IPS DF 4.7 (cell line): ENCODE results near the gene HAPSTR1.

ENCODE experiments used
- DNase-seq: peaks from one replicate; pipeline ENCODE4 v3.0.0-alpha.2; 2013; ENCODE audit warnings: low spot score; ENCODE audit errors: extremely low read depth

HAPSTR1 gene

GRCh38 chr16:9123401-9123800 lies 32.0 kb downstream of the HAPSTR1 start:
- DNase-seq, result no peak

GRCh38 chr16:9123871-9124270 lies 32.4 kb downstream of the HAPSTR1 start:
- no peak for DNase-seq

GRCh38 chr16:9124444-9124843 lies 33.0 kb downstream of the HAPSTR1 start:
- no peak for DNase-seq

GRCh38 chr16:9124908-9125584 lies 33.6 kb downstream of the HAPSTR1 start:
- no peak for DNase-seq

GRCh38 chr16:9125658-9126505 lies 34.4 kb downstream of the HAPSTR1 start:
- DNase-seq, result no peak

- no peak for DNase-seq
Measured at GRCh38 chr16:9126609-9127008, 35.2 kb downstream of the HAPSTR1 start.

GRCh38 chr16:9128346-9129342 lies 37.2 kb downstream of the HAPSTR1 start:
- no peak for DNase-seq

GRCh38 chr16:9134306-9134705 lies 42.9 kb downstream of the HAPSTR1 start:
- no peak for DNase-seq

GRCh38 chr16:9134739-9135138 lies 43.3 kb downstream of the HAPSTR1 start:
- no peak for DNase-seq

- no peak for DNase-seq
Measured at GRCh38 chr16:9135797-9136196, 44.4 kb downstream of the HAPSTR1 start.

- DNase-seq, result no peak
Measured at GRCh38 chr16:9136596-9136995, 45.2 kb downstream of the HAPSTR1 start.

- DNase-seq, result no peak
Measured at GRCh38 chr16:9138021-9138680, 46.7 kb downstream of the HAPSTR1 start.

- no peak for DNase-seq
Measured at GRCh38 chr16:9138731-9139501, 47.5 kb downstream of the HAPSTR1 start.

- no peak for DNase-seq
Measured at GRCh38 chr16:9139965-9140364, 48.5 kb downstream of the HAPSTR1 start.
